SU-DHL-6 (cell line): ENCODE results near the gene ANGPTL1.

Source experiments
- H2AFZ ChIP-seq: fragments of 200-600 bp; sonication (generic); 2 replicates; pipeline ENCODE4 v1.6.1; 2014; ENCODE audit warnings: low read depth, mild to moderate bottlenecking, moderate library complexity, mixed read lengths, antibody characterized with exemption, low read length; ENCODE audit not compliant: severe bottlenecking
- H3F3A ChIP-seq: fragments of 200-600 bp; shearing (Covaris generic); 2 replicates; pipeline ENCODE4 v1.6.0; 2016; ENCODE audit warnings: antibody characterized with exemption, mild to moderate bottlenecking; ENCODE audit not compliant: insufficient read depth
- H3K27ac ChIP-seq: fragments of 200-600 bp; sonication (generic); 2 replicates; pipeline ENCODE4 v1.5.1; 2016; ENCODE audit warnings: low read depth, mild to moderate bottlenecking, low read length, moderate library complexity, mixed read lengths
- H3K27me3 ChIP-seq: fragments of 200-600 bp; sonication (generic), shearing (Covaris generic); 2 replicates; pipeline ENCODE4 v1.6.0; 2014; ENCODE audit warnings: mild to moderate bottlenecking, low read length
- H3K36me3 ChIP-seq: fragments of 200-600 bp; sonication (generic); 2 replicates; pipeline ENCODE4 v1.6.1; 2014; ENCODE audit warnings: mild to moderate bottlenecking, low read length, mixed read lengths
- H3K4me2 ChIP-seq: fragments of 300-600, 200-600 bp; shearing (Covaris generic), sonication (generic); 2 replicates; pipeline ENCODE4 v1.6.0; 2014; ENCODE audit warnings: low read length, low read depth, mild to moderate bottlenecking; ENCODE audit not compliant: poor library complexity, severe bottlenecking
- H3K4me3 ChIP-seq: fragments of 200-600 bp; sonication (generic); 2 replicates; pipeline ENCODE4 v1.5.1; 2014; ENCODE audit warnings: antibody characterized with exemption, low read length, mild to moderate bottlenecking, mixed read lengths; ENCODE audit not compliant: insufficient read depth, poor library complexity, severe bottlenecking
- H3K79me2 ChIP-seq: fragments of 200-600 bp; sonication (generic); 2 replicates; pipeline ENCODE4 v1.6.1; 2014; ENCODE audit warnings: mild to moderate bottlenecking, low read length, moderate library complexity; ENCODE audit not compliant: insufficient read depth
- H3K9ac ChIP-seq: fragments of 200-600 bp; sonication (generic); 2 replicates; pipeline ENCODE4 v1.7.0; 2014; ENCODE audit warnings: mild to moderate bottlenecking, low read length
- H3K9me2 ChIP-seq: fragments of 200-600 bp; sonication (generic); replicated peaks from 2 replicates; pipeline ENCODE4 v1.6.1; 2014; ENCODE audit warnings: low read length; ENCODE audit not compliant: insufficient read depth
- H3K9me3 ChIP-seq: fragments of 200-600 bp; sonication (generic); 2 replicates; pipeline ENCODE4 v1.6.1; 2014; ENCODE audit warnings: low read length, mixed read lengths; ENCODE audit not compliant: insufficient read depth
- H4K20me1 ChIP-seq: fragments of 200-600 bp; sonication (generic); 2 replicates; pipeline ENCODE4 v1.6.1; 2014; ENCODE audit warnings: low read depth, mild to moderate bottlenecking, antibody characterized with exemption, low read length, moderate library complexity, mixed read lengths
- CTCF ChIP-seq: fragments of 200-600 bp; sonication (generic); IDR thresholded peaks from one replicate; pipeline ENCODE4 v1.5.1; 2017; ENCODE audit warnings: antibody characterized with exemption, mild to moderate bottlenecking, low read length, moderate library complexity; ENCODE audit not compliant: insufficient read depth, poor library complexity, severe bottlenecking
- EZH2phosphoT487 ChIP-seq: fragments of 200-600 bp; sonication (generic), shearing (Covaris generic); conservative IDR thresholded peaks from 2 replicates; pipeline ENCODE4 v1.6.1; 2018; ENCODE audit warnings: mild to moderate bottlenecking, antibody characterized with exemption, low read length, moderate library complexity, mixed read lengths

ANGPTL1 gene

GRCh38 chr1:178899402-178899801 is 28.5 kb upstream of the ANGPTL1 start:
- Histone ChIP-seq H3K4me2 (no peak overlapping the region), H3K4me3 (no peak overlapping the region), H3K79me2 (no peaks in the 10 kb centered on the region), H3F3A (peaks cover 12% of the 10 kb centered on the region), H3K27ac (no peak overlapping the region), H3K9ac (no peak overlapping the region), H3K36me3 (peaks cover 39% of the 10 kb centered on the region), H3K27me3 (no peaks in the 10 kb centered on the region), H4K20me1 (no peaks in the 10 kb centered on the region), H3K9me3 (no peaks in the 10 kb centered on the region), H3K9me2 (no peaks in the 10 kb centered on the region), H2AFZ (no peak overlapping the region)
- no peak for TF ChIP-seq CTCF
- no peak for TF ChIP-seq EZH2phosphoT487

- peaks cover 49% of the 10 kb centered on the region for H3K36me3 ChIP-seq
- no peak overlapping the region for H3K4me3 ChIP-seq
- no peak overlapping the region for H2AFZ ChIP-seq
- TF ChIP-seq CTCF (no peak), EZH2phosphoT487 (no peak)
- H3K27ac ChIP-seq = no peak overlapping the region
- H4K20me1 ChIP-seq = no peaks in the 10 kb centered on the region
- no peak overlapping the region for H3K9ac ChIP-seq
- no peaks in the 10 kb centered on the region for H3K9me2 ChIP-seq
- no peaks in the 10 kb centered on the region for H3K9me3 ChIP-seq
- no peaks in the 10 kb centered on the region for H3K79me2 ChIP-seq
- H3F3A ChIP-seq = peaks cover 12% of the 10 kb centered on the region
- H3K27me3 ChIP-seq = no peaks in the 10 kb centered on the region
- no peak overlapping the region for H3K4me2 ChIP-seq
Measured at GRCh38 chr1:178898401-178898800, 27.5 kb upstream of the ANGPTL1 start.

GRCh38 chr1:178895928-178896327 is 25.1 kb upstream of the ANGPTL1 start:
- Histone ChIP-seq H3K36me3 (peaks cover 69% of the 10 kb centered on the region), H3K79me2 (no peaks in the 10 kb centered on the region), H3K27me3 (no peaks in the 10 kb centered on the region), H3K4me2 (no peak overlapping the region), H2AFZ (no peak overlapping the region), H4K20me1 (no peaks in the 10 kb centered on the region), H3K27ac (no peak overlapping the region), H3F3A (peaks cover 12% of the 10 kb centered on the region), H3K4me3 (no peak overlapping the region), H3K9ac (no peak overlapping the region), H3K9me2 (no peaks in the 10 kb centered on the region), H3K9me3 (no peaks in the 10 kb centered on the region)
- no peak for TF ChIP-seq EZH2phosphoT487
- no peak for TF ChIP-seq CTCF

GRCh38 chr1:178886551-178886950 is 15.7 kb upstream of the ANGPTL1 start:
- Histone ChIP-seq H3K9me3 (no peaks in the 10 kb centered on the region), H3K4me3 (no peak overlapping the region), H3K27me3 (no peaks in the 10 kb centered on the region), H2AFZ (no peak overlapping the region), H3K9me2 (no peaks in the 10 kb centered on the region), H3K4me2 (no peak overlapping the region), H3K79me2 (no peaks in the 10 kb centered on the region), H3K9ac (no peak overlapping the region), H4K20me1 (no peaks in the 10 kb centered on the region; the same call in 1 of the 2 replicates), H3K36me3 (peaks cover 77% of the 10 kb centered on the region), H3F3A (peaks cover 26% of the 10 kb centered on the region; the same call in 1 of the 2 replicates), H3K27ac (no peak overlapping the region)
- TF ChIP-seq EZH2phosphoT487 (no peak), CTCF (no peak)
